Ishikawa (cell line): ENCODE data around the gene VPS41.

ENCODE experiments used
- CREB1 ChIP-seq: IDR thresholded peaks from 2 replicates; pipeline ENCODE4 v1.6.1; 2012; ENCODE audit warnings: low read depth
- EP300 ChIP-seq: IDR thresholded peaks from 2 replicates; pipeline ENCODE4 v1.6.1; 2012; ENCODE audit warnings: borderline replicate concordance
- MAX ChIP-seq: IDR thresholded peaks from 2 replicates; pipeline ENCODE4 v1.6.1; 2012
- RAD21 ChIP-seq: IDR thresholded peaks from 2 replicates; pipeline ENCODE4 v1.6.1; 2012; ENCODE audit warnings: low read depth
- REST ChIP-seq: IDR thresholded peaks from 2 replicates; pipeline ENCODE4 v1.6.1; 2012; ENCODE audit warnings: low read depth, mild to moderate bottlenecking
- TAF1 ChIP-seq: IDR thresholded peaks from 2 replicates; pipeline ENCODE4 v1.6.1; 2012; ENCODE audit warnings: low read depth, mild to moderate bottlenecking
- TEAD4 ChIP-seq: IDR thresholded peaks from 2 replicates; pipeline ENCODE4 v1.6.1; 2012
- YY1 ChIP-seq: IDR thresholded peaks from 2 replicates; pipeline ENCODE4 v1.6.1; 2012; ENCODE audit warnings: low read depth

- TF ChIP-seq EP300 (no peak), REST (no peak), YY1 (no peak), TEAD4 (no peak), CREB1 (no peak), RAD21 (no peak), MAX (no peak), TAF1 (no peak)
Observed at GRCh38 chr7:38881015-38881414, 28.0 kb downstream of the VPS41 start.
